Left forelimb (tissue), 1 donor: ENCODE results near the gene AMIGO2.
"Not testable (repeated sequence)": the region's sequence is repeated elsewhere in the genome, so short reads cannot be mapped to it uniquely, and the experiment has no call there.

Source experiments
- DNase-seq: peaks from one replicate; pipeline ENCODE4 v3.0.0-alpha.2; 2018; ENCODE audit warnings: low spot score

AMIGO2 gene, protein sequence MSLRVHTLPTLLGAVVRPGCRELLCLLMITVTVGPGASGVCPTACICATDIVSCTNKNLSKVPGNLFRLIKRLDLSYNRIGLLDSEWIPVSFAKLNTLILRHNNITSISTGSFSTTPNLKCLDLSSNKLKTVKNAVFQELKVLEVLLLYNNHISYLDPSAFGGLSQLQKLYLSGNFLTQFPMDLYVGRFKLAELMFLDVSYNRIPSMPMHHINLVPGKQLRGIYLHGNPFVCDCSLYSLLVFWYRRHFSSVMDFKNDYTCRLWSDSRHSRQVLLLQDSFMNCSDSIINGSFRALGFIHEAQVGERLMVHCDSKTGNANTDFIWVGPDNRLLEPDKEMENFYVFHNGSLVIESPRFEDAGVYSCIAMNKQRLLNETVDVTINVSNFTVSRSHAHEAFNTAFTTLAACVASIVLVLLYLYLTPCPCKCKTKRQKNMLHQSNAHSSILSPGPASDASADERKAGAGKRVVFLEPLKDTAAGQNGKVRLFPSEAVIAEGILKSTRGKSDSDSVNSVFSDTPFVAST

DNA sequence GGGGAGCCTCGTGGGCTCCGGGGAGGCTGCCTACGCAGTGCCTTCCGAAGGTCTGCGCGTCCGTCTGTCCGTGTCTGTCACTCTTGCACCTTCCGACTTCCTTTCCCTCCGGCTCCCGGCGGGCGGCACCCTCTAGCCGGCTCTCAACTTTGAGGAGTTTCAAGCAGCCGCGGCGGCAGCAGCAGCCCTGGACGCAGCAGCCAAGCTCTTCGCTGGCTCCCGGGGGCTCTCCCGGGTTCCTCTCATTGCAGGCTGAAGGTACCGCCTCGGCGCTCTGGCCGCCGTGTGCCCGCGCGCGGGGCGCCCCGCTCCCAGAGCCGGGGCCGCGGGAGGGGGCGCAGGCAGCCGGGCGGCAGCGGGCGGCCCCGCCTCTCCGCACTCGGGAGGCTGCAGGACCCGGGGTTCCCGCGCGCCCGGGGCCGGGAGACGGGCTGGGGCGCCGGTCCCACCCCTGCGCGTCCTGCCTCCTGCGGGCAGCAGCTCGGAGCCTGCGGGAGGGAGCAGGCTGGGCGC, at the start of gene AMIGO2, which contains the start of gene PCED1B:
Gene AMIGO2, minus strand, starts transcription at position 492 of the 513 bp plus-strand sequence. CDS start 957 bp downstream, outside the sequence.
Gene PCED1B, plus strand, starts transcription at position 154 of the 513 bp plus-strand sequence. CDS start 155,443 bp downstream, outside the sequence.
- DNase-seq, result peak; percentile 76

DNA sequence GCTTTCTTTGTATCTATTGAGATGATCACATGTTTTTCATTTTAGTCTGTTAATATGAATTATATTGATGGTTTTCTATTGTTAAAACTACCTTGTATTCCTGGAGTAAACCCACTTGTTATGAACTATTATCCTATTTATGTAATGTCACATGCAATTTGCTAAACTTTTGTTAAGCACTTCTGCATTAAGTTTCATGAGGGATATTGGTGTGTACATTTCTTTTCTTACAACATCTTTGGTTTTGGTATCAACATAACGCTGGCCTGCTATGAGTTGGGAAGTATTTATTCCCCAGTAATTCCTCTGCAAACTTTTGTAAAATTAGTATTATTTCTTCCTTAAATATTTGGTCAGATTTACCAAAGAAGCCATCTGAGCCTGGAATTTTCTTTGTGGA, 46.5 kb upstream of the AMIGO2 start:
- no peak for DNase-seq

DNA sequence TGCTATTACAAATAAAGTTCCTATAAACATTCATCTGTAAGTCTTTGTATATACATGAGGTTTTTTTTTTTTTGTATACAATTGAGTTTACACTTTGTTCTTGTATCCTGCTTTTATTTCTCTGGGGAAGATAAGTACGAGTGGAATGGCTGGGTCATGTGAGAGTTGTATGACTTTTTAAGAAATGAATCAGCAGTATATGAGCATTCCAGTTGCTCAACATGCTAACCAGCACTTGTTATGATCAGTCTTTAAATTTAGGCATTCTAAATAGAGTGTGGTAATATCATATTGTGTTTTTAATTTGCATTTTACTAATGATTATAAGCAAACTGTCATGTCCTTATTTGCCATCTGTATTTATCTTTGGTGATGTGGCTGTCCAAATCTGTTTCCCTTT, 44.7 kb upstream of the AMIGO2 start:
- DNase-seq, result no peak

DNA sequence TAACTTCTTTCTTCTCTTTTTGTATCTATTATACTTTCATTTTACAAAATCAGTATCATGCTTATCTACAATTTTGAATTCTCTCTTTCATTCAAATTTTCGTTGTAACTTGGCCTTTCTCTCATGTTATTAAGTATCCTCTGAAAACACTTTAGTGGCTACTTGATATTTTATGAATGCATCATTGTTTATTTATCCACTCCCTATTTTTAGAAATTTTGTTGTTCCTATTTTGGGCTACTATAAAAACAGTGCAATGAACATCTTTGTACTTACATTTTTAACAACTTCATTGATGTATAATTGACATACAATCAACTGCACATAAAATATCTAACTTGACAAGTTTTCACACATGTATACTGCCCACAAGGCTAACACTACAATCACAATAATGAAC, 44.0 kb upstream of the AMIGO2 start:
- DNase-seq, result no peak

DNA sequence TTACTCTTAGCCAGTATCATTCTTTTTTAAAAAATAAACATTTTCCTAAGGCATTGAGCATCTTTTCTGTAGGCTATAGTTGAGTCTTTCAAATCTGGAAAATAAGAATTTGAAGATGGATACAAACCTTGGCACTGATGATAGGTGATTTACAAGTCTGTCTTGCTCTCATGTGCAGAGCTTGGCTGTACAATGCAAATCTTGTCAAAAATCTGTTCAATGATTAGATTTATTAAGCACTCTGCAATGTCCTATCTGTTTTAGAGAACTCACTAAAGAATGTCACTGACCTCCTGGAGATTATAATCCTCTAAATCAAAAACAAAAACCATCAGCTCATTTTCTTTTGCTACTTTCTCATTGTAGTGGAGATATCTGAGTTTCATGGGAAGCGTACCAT, 42.8 kb upstream of the AMIGO2 start:
- no peak for DNase-seq

DNA sequence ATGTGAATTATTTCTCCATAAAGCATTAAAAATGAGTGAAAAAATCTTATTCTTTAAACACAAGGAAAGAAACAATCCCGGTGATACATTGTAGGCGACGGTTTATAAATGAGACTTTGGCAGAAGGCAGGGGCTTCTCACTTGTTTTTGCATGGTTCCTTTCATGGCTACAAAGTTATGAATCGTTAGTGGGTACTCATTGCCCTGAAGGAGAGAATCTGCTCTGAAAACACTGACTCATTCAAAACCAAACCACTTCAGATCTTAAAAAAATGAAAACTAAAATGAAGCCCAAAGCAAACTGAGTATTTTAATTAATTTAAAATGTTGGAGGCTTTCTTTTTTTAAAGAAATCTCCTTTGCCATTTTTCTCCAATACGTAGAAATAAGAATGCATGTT, 41.4 kb upstream of the AMIGO2 start:
- DNase-seq, result no peak

DNA sequence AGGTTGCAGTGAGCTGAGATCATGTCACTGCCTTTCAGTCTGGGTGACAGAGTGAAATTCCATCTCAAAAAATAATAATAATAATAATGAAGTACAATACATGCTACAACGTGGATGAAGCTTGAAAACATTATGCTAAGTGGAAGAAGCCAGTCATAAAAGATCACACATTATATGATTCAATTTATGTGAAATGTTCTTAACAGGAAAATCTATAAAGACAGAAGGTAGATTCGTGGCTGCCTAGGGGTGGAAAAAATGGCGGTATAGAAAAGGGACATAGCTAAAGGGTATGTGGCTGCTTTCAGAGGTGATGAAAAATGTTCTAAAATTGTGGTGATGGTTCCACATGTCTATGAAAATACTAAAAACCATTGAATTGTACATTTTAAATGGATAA, 41.0 kb upstream of the AMIGO2 start:
- DNase-seq, result no peak

DNA sequence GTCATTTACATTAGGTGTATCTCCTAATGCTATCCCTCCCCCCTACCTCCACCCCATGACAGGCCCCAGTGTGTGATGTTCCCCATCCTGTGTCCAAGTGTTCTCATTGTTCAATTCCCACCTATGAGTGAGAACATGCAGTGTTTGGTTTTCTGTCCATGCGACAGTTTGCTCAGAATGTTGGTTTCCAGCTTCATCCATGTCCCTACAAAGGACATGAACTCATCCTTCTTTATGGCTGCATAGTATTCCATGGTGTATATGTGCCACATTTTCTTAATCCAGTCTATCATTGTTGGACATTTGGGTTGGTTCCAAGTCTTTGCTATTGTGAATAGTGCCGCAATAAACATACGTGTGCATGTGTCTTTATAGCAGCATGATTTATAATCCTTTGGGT, 37.5 kb upstream of the AMIGO2 start:
- DNase-seq, result not testable (repeated sequence)

DNA sequence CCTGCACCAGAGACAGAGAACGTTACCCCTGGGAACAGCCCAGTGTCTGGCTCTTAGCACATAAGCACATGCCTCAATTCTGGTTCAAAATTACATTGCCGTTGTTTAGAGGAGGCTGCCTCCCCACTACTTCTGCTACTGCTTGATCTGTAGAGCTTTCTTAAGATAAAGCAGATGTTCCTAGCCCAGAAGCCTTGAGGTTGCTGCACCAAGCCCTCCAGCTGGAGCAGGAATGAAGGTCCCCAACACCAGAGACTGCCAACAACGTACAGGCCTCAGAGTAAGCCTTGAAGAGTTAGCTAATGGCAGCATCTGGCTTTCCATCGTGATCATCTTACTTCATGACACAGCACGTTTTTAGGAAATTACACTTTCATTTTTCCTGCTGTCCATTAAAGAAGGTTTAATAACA, 34.7 kb upstream of the AMIGO2 start:
- no peak for DNase-seq

DNA sequence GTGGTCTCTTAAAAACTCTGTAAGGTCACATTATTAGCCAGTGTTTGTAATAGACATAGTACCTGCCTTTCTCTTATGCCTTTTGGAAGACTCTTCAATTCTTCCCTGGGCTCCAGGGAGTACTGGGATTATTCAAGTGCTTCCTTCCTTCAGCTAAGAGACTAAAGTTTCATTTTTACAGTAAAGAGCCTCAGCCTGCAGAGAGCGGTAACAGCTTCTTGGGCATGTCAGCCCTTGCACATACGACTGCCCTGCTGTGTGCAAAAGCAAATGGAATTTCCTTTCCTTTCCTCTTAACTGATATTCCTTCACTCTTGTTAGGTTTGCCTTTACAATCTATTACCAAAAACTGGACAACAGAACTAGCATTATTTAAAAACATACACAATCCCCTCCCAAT, 32.9 kb upstream of the AMIGO2 start:
- no peak for DNase-seq

DNA sequence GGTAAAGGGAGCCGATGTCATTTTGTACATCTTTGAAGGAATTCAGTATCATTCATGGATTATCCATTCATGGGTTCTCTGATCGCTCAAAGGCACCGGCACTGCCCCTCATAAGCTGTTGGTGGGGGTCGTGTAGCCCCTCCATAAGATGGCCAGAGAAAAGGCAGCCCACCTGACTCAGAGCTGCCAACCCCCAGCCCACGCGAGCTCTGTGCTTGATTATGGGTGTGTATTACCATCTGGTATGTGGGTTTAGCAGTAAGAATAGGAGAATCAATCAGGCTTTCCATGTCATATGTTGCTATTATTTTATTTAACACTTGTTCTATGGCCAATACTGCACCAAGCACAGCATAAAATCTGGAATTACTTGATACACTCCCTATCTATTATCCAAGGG, 32.1 kb upstream of the AMIGO2 start:
- DNase-seq, result no peak

DNA sequence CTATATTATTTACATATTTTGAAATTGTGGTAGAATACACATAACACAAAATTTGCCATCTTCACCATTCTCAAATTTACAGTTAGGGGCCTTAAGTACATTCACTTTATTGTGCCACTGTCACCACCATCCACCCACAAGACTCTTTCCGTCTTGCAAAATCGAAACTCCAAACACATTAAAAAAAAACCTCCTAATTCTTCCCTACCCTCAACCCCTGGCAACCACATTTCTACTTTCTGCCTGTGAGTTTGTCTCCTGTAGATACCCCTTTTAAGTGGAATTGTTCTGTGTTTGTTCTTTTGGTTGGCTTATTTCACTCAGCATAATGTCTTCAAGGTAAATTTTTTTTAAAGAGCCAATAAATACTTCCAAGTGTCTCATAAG, 31.6 kb upstream of the AMIGO2 start:
- DNase-seq, result no peak

DNA sequence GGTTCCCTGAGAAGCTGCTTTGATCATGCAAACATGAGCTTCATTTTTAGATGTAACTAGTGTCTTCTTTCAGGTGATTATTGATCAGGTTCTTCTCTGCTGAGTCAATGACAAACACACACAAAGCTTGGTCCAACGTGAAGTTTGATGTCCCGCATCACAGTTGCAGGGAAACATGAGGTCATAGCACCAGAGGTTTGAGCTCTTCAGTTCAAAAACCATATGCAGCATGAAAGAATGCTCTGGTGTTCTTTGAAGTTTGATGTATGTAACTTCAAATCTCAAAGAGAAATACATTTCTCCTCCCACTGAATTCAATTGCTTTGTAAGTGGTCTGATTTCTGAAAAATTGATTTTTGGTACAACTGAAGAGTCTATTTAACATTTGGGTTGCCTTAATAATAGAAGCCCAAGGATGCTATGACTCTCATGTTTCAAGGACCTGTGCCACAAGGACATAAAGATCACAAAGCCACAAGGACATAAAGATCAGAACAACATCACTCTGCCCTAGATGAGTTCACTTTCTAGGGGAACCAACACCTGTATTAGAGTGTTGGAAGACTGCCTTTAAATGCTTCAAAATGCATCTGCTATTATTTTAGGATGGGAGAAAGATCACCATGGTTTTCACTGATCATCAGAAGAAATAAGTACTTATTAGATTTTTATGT, 31.1 kb upstream of the AMIGO2 start:
- DNase-seq, result no peak

DNA sequence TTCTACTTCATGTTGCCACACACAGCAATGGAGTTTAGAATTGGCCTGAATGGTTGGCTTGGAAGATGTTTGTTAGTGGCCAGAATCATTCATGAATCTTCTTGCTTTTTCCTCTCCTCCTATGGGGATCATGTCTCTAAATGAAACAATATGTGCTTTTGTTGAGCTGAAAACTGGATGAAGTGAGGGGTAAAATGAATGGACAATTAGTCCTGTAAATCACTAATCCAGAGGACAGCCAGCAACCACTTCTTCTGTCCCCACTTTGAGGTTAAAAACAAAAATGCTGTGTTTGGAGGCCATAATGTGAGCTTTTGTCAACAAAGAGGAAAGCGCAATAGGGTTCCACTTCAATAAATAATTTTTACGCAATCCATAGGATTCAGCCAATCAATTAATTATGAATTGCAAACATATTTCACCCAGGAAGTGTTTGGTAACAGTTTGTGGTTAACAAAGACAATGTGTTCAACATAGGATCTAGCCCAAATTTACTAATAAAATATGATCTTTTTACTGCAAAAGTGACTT, 30.3 kb upstream of the AMIGO2 start:
- no peak for DNase-seq

DNA sequence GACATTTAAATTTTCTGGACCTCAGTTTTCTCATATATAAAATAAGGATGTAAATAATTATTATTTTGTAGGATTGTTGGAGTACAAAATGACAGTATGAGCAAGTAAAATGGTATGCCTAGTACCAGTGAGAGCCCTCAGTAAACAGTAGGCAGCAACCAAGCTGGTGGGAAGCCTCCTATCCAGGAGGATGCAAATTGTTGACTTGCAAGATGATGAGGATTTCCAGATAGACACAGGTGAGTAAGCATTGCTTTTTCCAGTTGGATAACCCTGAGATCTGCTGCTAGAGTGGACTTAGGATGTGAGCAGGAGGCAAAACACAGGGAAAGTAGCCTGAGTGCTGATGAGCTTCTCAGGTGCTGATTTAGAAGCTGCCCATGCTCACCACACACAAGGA, 28.2 kb upstream of the AMIGO2 start:
- DNase-seq, result no peak

DNA sequence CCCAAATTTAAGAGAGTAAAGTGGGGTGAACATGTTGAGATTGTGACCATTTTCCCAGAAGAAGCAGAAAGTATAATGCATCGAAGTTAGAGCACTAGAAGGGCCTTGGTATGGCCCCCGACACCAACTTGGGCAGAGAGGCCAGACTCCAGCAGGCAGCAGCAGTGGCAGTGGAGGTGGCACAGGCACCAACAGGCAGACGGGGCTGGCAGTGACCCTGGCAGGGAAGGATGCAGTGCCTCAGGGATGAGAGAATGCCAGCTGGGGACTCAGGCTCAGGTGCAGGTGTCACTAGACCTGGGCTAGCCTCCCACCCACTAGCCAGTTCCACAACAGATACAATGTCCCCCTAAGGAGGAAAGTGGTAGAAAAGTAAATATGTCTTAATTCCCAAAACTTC, 27.7 kb upstream of the AMIGO2 start:
- DNase-seq, result no peak

DNA sequence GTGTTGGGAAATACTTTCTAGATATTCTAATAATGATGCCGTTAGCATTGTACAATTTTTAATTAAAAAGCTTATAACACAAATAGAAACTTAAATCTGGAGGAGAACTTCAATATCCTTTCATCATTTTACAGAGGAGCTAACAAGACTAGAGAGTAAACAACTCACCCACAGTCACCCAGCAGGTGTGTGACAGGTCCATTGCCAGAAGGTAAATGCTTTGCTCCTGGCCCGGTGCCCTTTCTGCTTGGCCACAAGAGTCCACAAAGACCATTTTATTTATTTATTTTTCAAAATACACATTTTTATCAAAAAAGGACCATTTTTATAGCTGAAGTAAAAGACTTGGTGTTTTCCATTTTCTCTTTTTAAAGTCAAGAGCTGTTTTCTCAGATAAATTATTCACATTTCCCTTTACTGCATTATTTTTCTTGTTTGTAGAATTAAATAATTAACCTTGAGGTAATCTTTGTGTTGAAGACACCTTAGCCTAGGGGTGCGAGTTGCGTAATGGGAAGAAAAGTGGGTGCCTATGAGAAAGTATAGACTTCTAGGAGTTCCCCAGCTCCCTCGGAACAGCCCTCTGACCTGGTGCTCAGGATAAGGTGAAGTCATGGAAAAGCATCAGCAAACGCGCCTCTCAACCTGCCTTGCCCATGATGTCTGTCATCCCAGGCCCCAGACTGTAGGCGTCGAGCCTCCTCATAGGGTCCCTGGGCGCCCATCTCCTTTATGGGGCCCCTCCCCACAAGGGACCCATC, 26.3 kb upstream of the AMIGO2 start:
- no peak for DNase-seq

DNA sequence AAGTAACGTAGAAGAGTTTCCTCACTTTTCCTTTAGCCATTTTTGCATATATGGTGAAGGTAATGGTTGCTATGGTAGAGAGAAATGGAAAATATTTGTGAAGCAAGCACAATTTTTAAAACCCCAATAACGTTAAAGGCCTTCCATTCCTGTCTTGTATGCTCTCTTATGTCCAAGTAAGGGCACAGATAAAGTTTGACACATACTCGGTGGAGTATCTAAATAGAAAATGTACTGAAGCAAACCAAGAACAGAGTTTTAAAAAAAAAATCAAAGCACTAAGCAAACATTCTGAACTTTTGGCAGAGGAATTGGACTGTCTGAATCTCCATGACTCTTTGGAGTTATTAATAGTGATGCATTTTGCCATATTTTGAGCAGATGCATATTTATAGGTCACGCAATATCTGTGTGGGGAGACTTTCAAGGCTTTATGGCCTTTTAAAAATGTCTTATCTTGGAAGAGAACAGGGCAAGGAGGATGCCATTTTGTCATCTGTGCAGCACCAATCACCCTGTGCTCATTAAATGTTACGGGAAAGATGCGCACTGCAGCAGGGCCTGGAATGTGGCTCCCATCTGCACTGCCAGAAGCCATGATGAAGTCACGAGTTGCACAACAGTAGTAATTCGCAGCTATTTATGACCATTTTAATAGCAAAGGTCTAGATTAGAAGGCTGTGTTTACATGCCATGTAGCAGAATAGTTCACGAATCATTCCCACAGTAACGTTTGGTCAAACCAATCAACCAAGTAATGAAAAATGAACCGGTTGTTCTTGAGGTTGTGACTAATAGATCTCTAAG, 23.3 kb upstream of the AMIGO2 start:
- no peak for DNase-seq

DNA sequence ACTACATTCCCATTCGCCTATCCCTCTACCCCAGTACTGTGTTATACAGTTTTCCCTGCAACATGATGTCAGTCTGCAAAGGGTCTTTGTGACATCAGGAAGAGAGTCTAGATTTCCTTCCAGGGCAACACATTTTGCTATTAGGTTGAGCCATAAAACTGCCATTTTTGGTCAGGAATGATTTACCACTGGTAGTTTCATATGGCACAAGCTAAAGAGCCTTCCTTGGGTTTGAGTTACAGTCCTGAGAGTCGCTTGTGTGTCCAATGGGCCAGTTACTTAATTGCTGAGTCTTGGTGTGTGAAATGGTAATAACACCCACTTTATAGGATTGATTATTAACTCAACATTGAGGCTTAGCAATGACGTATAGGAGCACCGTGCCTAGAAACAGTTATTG, 22.6 kb upstream of the AMIGO2 start:
- no peak for DNase-seq

DNA sequence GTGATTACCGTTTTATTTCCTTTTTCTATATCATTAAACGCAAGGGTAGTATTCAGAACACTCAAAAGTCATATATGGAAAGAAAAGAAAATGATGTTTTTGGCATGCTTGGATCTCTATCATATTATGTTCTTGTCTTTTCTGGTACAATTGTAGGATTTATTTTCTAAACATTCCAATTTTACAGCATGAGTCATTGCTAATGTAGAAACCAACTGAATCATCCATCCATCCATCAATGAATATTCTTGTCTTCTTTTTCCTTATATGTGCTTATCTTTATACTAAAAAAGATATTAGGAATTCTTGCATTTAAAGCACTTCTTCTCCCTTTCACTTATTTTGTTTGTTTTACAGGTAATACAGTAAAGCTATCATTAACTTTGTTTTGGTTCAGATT, 20.4 kb upstream of the AMIGO2 start:
- no peak for DNase-seq

DNA sequence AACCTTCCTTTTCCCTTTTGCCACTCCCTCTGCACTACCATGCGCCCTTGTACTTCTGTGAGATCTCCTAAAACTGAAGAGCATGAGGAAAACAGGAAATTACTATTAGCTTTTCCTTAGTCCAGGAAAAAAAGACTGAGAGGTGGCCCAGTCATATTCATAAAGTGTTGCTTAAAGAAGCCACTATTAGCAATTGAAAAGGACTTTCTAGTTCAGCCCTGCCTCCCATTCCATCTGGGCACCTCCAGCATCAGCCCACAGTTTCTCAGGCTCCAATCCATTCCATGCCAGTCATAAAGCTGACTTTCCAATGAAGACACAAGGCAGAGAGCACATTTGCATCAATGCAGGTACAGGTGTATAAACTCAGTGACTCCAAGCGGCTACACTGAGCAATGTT, 19.9 kb upstream of the AMIGO2 start:
- DNase-seq, result no peak
